Omental fat pad (tissue), 4 donors: Measurements from ENCODE around the gene APBA2. TPM values are rescaled to one million over a fixed set of nuclear protein-coding genes. Genes with fewer than 3 reads are reported as not detected.

ENCODE experiments used
- ATAC-seq: fragments of 150-250 bp; one replicate; pipeline ENCODE4 v1.9.1; 2016; ENCODE audit warnings: mild to moderate bottlenecking, moderate library complexity; ENCODE audit not compliant: low FRiP score
- DNase-seq: peaks from one replicate; pipeline ENCODE4 v3.0.0-alpha.2; 2019; ENCODE audit warnings: low spot score
- CTCF ChIP-seq, 3 donors: fragments of 450-650 bp; IDR thresholded peaks; one replicate each; pipeline ENCODE4 v1.5.1; 2016 to 2017; ENCODE audit warnings: antibody characterized with exemption in 3 of 3, mild to moderate bottlenecking in 3 of 3, moderate library complexity in 2 of 3
- total RNA-seq, 4 donors: library from RNA; depleted of rRNA; stranded (reverse); fragments of >200 nt; gene quantifications; one replicate each; pipeline ENCODE4 v1.1.0, GENCODE V29; 2016

APBA2 gene
- total RNA-seq, 4 donors from 2014 or later: 0.93 to 4.3 (median 2.6) TPM

GRCh38 chr15:29131840-29132420 is 246.2 kb downstream of the APBA2 start:
- DNase-seq: no peak
- TF ChIP-seq CTCF (IDR thresholded peaks at IDR 0.05): no peak

GRCh38 chr15:29132735-29133181 is 247.0 kb downstream of the APBA2 start:
- ATAC-seq (no peak), DNase-seq (no peak)
- no peak for TF ChIP-seq CTCF (IDR thresholded peaks at IDR 0.05)

More at GRCh38 chr15:29131840-29132420, 246.2 kb downstream of the APBA2 start:
- ATAC-seq: no peak

- no peak for ATAC-seq
- DNase-seq: no peak
- TF ChIP-seq CTCF (IDR thresholded peaks at IDR 0.05): no peak
Measured at GRCh38 chr15:29133321-29133720, 247.5 kb downstream of the APBA2 start.

- ATAC-seq (no peak), DNase-seq (no peak)
- no peak for TF ChIP-seq CTCF (IDR thresholded peaks at IDR 0.05)
Measured at GRCh38 chr15:29133791-29134190, 248.0 kb downstream of the APBA2 start.

- ATAC-seq (no peak), DNase-seq (no peak)
Measured at GRCh38 chr15:29134239-29134638, 248.5 kb downstream of the APBA2 start.

GRCh38 chr15:29134641-29135308 is 249.0 kb downstream of the APBA2 start:
- ATAC-seq (no peak), DNase-seq (no peak)
- no peak for TF ChIP-seq CTCF (IDR thresholded peaks at IDR 0.05)

More at GRCh38 chr15:29134239-29134638, 248.5 kb downstream of the APBA2 start:
- TF ChIP-seq CTCF (IDR thresholded peaks at IDR 0.05): no peak

- no peak for ATAC-seq
- TF ChIP-seq CTCF (IDR thresholded peaks at IDR 0.05): no peak
- no peak for DNase-seq
Measured at GRCh38 chr15:29135309-29135657, 249.5 kb downstream of the APBA2 start.
